Erythroblast (primary cell): ENCODE results near the gene SLC16A2.
A peak's percentile ranks its signal among the peaks of the same experiment; 100 is the strongest.
"Not testable (repeated sequence)": the region's sequence is repeated elsewhere in the genome, so short reads cannot be mapped to it uniquely, and the experiment has no call there.

ENCODE experiments used
- DNase-seq, 2 experiments: peaks; one replicate each; lab custom pipeline; 2025; lab: John Stamatoyannopoulos, UW
- GATA1 ChIP-seq: IDR thresholded peaks from 2 replicates; pipeline ENCODE4 v1.6.1; 2011; ENCODE audit warnings: low read depth, mild to moderate bottlenecking, control low read depth, low read length, moderate library complexity
- POLR2A ChIP-seq: IDR thresholded peaks from 2 replicates; pipeline ENCODE4 v1.6.1; 2011; ENCODE audit warnings: mild to moderate bottlenecking, low read length

The SLC16A2 gene

DNA sequence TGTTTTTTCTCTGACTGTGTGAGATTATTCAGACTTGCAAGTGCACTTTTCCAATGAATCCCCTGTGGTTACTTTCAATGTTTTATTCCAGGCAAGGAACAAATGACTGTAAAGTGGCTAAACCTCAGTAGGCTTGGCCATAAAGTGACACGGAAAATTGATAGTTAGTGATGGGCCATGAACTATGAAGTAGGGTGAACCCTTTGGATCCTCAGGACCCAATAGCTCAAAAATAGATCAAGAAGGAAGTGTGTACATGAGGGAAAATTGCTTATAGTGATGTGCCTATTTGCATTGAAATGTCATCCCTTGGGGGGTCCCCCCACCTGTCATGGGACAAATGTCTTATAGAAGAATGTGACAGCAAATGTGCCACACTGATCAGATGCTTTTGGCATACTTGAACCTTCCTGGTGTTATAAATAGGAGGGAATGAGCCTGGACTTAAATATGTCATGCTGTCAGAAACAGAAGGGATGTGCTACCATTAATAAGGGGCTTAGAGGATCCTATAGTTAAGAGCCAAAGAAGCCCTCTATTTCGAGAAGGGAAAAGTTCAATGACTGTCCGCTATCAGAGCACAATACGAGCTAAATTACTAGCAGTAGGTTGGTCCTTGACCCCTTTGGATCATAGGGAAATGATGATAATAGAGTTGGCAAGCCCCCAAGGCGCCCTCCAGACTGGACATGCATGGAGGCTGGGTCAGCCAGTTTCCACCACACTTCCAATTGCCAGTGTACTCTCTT lies 30.3 kb downstream of the SLC16A2 start:
- TF ChIP-seq GATA1 (no peak), POLR2A (no peak)
- DNase-seq, result no peak

DNA sequence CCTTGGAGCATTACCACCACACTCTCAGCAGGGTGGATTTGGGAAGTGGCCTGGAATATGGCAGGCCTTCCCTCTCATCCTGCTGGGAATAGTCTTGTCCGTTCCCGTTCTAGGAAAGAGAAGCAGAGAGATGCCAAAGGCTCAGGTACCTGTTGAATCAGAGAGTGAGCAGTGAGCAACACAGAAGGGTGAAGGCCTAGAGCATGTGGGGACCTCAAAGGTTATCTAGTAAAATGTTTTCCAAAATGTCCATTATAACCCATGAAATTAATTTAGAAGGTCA lies 30.8 kb downstream of the SLC16A2 start:
- DNase-seq, result no peak
- TF ChIP-seq POLR2A (no peak), GATA1 (no peak)

DNA sequence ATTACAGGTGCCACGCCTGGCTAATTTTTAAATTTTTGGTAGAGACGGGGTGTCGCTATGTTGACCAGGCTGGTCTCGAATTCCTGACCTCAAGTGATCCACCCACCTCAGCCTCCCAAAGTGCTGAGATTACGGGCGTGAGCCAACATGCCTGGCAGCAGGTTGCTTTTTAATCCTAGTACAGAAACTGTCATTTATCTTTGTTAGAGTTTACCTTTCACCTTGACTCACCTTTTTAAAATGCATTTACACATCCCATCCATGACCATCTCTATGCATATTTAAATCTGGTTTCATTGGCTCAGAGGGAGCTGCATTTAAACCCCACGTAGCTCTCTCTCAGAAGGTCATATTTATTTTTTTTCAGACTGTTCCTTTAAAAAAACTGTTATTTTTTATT lies 31.9 kb downstream of the SLC16A2 start:
- TF ChIP-seq GATA1, result no peak
- TF ChIP-seq POLR2A, result no peak
- DNase-seq, result no peak

DNA sequence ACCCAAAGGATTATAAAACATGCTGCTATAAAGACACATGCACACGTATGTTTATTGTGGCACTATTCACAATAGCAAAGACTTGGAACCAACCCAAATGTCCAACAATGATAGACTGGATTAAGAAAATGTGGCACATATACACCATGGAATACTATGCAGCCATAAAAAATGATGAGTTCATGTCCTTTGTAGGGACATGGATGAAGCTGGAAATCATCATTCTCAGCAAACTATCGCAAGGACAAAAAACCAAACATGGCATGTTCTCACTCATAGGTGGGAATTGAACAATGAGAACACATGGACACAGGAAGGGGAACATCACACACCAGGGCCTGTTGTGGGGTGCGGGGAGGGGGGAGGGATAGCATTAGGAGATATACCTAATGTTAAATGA lies 32.9 kb downstream of the SLC16A2 start:
- DNase-seq, result not testable (repeated sequence)

DNA sequence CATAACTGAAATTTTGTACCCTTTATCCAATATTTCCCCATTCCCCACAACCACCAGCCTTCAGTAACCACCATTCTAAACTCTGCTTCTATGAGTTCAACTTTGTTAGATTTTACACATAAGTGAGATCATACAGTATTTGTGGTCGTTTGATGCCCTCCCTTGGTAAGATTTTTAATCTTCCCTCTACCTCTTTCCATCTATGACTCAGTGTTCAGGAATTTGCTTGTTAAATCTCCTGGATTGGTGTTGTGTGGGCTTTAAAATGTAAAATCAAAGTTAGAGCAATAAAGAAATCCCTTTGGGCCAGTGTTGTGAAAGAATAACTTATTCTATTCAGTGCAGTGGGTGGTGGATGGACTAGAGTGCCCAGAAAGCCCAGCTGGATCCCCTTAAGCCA lies 37.4 kb downstream of the SLC16A2 start:
- TF ChIP-seq GATA1 (no peak), POLR2A (no peak)
- DNase-seq, result no peak

DNA sequence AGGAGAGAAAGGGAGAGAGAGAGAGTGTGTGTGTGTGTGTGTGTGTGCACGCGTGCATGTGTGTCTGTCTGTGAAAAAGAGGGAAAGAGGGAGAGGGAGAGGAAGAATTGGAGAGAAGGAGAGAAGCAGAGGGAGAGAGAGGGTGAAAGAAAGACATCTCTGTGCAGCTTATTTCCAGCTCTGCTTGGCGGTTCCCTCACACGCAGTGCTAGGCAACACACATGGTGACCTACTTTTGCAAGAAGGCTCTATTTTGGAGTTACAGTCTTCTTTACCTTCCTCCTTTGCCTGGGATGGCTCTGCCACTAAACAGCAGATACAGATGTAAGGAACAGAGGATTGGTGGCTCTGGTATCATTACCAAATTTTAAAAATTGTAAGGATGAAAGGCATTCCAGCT lies 40.1 kb downstream of the SLC16A2 start:
- DNase-seq, result no peak
- no peak for TF ChIP-seq POLR2A

DNA sequence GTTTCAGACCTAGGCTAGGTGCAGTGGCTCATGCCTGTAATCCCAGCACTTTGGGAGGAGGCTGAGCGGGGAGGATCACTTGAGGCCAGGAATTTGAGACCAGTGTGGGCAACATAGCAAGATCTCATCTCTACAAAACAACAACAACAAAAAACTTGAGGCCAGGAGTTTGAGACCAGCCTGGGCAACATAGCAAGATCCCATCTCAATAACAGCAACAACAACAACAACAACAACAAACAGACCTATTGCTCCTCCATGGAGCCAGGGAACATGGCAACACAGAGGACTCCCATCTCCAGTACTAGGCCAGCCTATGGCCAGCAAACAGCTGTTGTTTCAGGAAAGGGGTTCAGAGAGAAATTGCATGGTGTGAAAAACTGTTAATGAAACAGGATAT lies 43.4 kb downstream of the SLC16A2 start:
- no peak for DNase-seq
- TF ChIP-seq POLR2A (no peak), GATA1 (no peak)

DNA sequence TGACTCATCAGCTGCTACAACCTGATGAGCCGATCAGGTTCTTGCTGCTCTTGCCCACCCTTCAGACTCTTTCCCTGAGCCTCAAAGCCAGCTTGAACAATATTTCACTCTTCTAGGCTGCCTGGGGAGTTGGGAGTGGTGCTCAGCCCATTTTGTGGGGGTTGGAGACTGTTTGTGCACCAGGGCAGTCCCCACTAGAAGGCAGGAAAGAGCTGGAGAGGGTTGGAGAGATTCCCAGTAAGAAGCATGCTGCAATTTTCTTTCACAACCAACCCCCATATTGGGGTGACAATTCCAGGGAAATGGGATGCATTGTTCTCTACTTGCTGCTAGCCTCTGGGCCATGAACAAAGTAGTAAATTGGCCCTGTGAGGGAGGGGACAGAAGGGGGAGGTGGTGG lies 44.1 kb downstream of the SLC16A2 start:
- TF ChIP-seq POLR2A (no peak), GATA1 (no peak)
- no peak for DNase-seq

DNA sequence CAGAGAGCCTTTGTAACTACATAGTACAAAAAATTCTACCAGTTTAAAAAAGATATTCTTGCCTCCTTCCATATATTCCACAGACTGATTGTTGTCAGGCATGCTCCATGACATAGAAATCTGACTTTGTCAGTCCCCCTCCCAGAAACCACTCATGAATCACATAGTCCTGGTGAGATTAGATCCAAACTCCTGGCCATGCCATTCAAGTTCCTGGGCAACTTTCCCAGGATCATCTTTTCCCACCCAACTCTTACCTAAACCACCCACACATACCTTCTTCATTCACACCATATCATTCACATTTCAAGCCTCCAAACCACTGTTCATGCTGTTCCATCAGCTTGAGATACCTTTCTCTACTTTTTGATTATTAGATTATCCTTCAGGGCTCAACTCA lies 46.4 kb downstream of the SLC16A2 start:
- no peak for TF ChIP-seq POLR2A
- TF ChIP-seq GATA1, result no peak
- no peak for DNase-seq

DNA sequence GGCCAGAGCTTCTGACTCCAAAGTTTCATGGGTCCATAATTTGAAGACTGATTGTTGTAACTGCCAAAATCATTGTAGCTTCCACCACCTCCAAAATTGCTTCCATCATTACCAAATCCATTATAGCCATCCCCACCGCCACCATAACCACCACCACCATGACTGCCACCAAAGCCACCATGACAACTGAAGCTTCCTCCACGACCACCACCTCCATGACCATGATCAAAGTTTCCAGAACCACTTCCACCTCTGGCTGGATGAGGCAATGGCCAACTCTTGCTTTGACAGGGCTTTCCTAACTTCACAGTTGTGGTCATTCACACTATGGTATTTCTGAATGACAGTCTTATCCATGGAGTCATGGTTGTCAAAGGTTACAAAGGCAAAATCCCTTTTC lies 51.8 kb downstream of the SLC16A2 start:
- DNase-seq, result not testable (repeated sequence)

DNA sequence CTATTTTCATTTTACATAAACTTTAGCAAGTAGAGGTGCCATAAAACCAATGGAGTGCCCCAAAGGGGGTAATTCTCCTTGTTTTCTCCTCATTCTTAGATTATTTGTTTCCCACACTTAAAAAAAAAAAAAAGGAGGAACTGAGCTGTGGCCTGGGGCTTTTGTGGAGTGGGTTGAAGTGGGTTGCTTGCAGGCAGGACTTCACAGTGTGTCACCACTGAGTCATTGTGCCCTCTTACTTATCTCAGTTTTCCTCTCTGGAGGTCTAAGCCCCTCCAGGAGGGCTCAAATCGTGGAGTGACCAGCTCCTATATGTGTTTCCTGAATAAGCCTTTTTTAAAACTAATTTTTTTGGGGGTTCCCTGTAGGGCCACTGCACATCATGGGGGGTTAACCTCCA lies 69.0 kb downstream of the SLC16A2 start:
- no peak for DNase-seq
- TF ChIP-seq POLR2A (no peak), GATA1 (no peak)

DNA sequence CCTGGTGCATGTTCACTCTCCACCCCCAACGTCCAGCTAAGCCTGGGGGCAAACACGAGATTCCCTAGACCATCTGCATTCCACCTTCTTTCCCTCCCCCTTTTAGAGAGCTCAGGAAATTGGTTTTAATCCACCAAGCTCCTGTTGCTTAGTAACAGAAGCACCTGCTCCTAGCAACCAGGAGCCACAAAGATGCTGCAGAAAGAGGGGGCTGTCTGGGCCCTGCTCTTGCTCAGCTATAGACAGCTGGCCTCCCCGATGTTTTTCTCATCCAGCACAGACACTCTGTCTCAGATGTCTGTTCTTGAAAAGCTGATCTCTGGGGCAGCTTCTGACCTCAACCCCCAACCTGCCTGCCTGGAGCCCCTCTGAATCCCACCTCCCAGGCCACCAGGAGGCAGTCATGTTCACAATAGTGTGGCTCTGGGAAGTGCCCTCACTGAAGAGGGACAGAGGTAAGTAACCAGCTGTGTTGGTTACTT lies 71.5 kb downstream of the SLC16A2 start:
- TF ChIP-seq GATA1 (no peak), POLR2A (no peak)
- DNase-seq, result peak in 1 of 2 experiments; percentile 0

DNA sequence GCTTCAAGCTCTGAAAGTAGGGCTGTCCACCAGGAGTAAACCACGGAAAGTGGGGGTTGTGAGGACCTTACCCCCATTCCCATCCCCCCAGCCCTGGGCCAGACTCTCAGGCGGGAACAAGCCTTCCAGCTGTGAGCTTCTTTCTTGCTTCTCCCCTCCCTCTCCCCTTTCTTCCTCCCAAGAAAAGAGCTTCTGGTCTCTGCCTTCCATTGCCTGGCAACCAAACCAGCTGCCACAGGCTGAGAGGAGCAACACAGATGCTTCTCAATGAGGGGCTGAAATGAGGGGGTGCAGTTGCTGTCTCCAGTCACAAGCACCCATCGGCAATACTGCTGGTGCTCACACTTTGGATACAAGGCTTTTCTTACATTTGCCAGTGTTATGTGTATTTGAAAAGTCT lies 72.5 kb downstream of the SLC16A2 start:
- no peak for DNase-seq
- no peak for TF ChIP-seq POLR2A
- TF ChIP-seq GATA1, result no peak

DNA sequence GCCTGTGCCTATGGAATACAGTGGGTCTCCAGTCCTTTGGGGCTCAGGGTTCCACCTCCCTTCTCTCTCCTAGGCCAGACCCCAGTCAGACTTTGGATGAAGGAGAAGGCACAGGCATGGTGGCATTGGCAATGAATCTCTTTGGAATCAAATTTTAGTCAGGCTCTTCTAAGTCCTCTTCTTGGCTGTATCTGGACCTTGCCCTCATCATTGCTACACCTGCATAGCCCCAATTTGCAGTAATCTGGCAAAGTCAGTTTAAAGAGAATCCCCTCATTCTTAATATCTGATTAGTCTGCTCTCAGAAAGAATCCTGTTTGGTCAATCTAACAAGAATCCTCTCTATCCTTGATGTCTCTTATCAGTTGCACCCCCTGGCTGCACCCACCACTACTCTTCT lies 77.6 kb downstream of the SLC16A2 start:
- no peak for TF ChIP-seq POLR2A
- TF ChIP-seq GATA1, result no peak
- DNase-seq, result no peak

DNA sequence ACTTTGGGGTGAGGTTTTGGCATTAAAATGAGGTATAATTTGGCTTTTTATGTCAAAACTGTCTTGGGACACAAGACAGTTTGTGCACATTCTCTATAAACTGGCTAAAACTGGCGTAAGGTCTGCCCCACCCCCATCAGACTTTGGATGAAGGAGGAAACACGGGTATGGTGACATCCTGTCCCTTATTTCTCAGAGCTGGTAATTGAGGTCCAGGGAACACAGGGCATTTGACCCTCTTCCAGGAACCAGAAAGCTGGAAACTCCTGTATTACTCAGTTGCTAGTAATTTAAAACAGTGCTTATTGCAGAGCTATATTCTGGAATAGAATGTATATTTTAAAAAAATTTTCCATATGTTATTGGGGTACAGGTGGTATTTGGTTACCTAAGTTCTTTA lies 78.8 kb downstream of the SLC16A2 start:
- no peak for TF ChIP-seq POLR2A
- no peak for TF ChIP-seq GATA1
- DNase-seq, result no peak

DNA sequence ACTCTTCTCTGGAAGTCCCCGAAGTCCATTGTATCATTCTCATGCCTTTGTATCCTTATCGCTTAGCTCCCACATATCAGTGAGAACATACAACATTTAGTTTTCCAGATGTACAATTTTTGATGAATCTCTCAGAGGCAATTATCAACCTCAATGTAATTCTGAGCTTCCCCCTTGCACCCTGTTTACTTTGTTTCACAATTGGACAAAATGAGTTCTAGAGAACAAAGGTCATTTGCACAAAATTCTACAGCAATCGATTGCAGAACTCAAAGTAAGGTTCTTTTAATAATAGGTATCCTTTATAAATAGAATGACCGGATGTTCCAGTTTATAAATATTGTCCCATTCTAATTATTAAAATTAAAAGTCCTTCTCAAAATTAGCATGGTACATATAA lies 79.3 kb downstream of the SLC16A2 start:
- DNase-seq, result no peak
- TF ChIP-seq POLR2A (no peak), GATA1 (no peak)
